ENCODE data around the gene SDK2.

SDK2 gene

DNA sequence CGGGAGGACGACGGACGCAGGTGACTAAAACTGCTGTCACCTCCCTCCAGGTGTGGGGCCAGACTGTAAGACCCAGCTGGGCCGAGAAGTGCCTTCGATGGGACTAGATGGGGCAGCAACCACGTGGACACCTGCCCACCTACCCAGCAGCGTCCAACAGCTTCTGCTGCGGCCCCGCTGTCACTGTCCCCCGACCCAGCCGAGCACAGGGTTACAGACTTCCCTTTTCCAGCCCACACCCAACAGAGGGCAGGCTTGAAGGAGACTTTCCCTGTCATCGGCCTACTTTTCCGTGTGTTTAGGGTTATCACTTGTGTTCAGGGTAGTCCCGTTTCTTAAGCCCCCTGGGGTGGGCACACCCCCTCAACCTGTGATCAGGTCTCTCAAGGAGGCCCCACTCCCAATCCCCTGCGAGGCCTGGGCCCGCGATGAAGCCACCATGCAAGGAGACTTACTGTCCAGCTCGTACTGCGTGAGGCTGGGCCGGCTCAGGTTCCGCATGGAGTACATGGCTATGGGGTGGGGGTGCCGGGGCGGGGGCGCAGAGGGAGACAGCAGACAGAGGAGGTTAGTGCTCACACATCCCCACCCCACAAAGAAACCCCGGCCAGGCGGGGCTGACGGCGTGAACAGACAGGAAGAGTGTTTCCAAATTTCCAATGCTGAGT is 263.7 kb downstream of the SDK2 start:
- DNase-seq = no peak

DNA sequence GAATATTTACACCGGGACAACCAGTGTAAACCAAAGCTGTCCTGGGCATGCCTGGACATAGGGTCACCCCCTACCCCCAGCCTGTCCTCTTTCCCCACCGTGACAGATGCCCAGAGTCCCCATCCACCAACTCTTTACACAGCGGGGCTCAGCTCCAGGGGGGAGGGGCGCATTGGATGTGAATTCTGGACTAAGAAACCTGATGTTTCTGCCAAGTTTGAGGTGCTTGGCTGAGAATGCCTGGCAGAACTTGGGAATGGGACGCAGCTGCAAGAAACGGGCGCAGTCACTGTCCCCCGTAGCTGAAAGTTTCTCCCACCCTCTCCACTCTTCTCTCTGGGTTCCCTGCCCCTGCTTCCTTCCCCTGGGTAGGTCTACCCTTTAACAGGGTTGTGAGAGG is 264.4 kb downstream of the SDK2 start:
- no peak for DNase-seq

DNA sequence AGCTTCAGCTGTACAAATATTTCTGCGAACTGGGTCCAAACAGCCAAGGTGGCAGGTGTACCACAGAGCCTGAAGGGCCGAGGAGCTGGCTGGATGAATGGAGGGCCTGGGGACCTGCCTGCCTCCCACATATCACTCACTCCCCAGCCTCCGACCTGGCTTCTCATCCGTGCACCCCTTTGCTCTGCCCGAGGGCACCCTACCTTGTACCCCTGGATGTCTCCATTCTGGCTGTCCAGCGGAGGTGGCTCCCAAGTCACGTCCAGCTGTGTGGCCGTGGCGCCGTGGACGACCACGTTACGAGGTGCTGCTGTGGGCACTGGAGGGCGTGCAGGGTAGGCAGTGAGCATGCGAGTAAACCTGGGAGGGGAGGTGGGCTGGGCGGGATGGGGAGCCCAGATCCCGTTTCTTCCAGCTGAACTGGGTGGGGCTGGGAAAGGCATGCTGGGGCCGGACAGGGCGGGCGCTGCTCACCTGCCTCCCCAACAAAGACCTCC is 265.2 kb downstream of the SDK2 start:
- DNase-seq = no peak

DNA sequence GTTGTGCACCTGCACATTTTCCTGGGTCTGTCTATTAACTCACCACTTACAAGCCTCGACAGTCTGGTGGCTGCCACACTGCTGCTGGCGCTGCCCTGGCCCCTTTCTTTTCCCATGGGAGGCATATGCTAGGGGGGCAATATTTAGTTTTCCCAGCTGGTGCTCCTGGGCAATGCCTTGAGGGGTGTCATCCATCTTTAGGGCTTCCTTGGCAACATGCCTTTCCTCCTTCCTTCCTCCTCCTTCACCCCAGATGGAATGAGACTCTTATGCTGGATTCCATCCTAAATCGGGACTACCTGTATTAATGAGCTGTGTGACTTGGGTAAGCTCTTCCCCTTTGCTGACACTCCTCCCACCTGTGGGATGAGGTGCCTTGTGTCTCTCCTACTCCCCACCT is 267.6 kb downstream of the SDK2 start:
- DNase-seq = no peak

DNA sequence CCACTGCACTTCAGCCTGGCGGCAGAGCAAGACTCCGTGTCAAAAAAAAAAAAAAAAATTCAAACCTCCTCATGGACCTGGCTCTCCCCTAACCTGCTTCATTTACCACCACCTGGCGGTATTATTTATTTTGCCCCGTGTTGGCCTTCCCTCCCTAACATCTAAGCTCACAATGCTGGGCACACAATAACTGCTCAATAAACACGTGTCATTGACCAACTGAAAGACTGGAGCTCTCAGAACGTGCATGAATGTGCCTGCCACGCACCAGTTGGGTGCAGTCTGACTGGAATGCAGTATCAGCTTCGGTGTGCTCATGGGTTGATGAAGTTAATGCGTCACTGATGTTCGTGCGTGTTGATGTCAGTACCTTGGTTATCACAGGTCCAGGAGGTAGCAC is 268.1 kb downstream of the SDK2 start:
- DNase-seq = no peak

DNA sequence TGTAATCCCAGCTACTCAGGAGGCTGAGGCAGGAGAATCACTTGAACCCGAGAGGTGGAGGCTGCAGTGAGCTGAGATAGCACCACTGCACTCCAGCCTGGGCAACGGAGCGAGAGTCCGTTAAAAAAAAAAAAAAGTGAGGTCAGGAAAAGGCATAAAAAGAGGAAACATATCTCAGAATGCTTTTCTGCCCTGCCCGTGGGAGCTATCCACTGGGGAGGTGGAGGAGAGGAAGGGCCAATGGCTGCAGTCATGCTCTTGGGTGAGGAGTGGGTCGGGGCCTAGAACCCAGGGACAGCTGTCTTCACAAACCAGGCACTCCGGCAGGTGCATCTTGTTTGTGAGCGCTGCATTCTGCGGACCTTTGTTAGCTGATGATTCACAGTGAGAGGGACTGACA is 272.4 kb downstream of the SDK2 start:
- no peak for DNase-seq

DNA sequence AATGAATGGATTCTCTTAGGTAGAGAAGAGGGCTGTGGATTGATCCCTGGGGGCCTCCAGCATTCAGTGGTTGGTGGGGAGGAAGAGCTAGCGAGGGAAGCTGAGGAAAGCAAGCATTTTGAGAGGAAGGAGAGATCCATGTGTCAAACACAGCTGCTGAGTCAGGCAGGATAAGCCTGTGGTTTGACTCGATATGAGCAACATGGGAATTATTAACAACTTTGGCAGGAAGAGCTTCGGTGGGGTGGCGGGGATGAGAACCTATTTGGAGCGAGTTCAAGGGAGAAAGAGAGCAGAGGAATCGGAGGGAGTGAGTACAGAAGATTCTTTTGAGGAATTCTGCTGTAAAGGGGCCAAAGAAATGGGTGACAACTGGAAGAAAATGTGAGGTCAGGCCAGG is 273.0 kb downstream of the SDK2 start:
- no peak for DNase-seq

DNA sequence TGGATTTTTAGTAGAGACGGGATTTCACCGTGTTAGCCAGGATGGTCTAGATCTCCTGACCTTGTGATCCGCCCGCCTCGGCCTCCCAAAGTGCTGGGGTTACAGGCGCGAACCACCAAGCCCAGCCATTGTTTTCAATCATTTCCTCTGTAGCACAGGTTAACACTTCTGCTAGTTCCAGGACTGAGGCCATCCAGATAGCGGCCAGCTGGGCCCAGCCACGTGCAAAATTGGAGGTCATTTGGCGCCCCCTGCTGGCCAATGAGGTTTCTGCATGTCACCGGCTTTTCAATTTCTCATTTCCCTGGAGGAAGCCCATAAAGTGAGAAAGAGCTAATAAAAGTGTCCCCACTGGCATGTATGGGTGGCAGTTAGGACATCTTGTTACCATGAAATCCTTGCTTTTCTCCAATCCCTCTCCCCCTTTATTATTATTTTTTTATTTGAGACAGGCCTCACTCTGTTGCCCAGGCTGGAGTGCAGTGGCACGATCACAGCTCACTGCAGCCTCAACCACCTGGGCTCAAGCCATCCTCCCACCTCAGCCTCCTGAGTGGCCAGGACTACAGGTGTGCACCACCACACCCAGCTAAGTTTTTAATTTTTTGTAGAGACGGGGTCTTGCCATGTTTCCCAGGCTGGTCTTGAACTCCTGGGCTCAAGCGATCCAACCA is 274.3 kb downstream of the SDK2 start:
- DNase-seq = peak; percentile 55

DNA sequence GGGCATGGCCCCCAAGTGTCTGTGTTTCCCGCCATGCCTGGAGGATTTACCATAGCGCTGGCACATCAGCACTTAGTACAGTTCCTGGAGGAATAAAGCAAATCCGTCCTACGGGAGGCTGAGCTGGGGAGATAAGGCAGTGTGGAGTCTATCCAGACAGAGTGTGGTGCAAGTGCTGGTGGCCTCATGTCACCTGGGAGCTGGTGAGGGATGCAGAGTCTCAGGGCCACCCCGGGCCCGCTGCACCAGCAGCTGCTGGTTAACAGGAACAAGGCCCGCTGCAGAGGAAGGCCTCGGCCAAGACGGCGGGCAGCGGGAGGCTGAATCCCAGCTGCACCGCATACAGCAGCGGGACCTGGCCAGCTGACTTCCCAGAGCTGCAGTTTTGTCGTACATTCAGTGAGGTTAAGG is 275.1 kb downstream of the SDK2 start:
- no peak for DNase-seq

DNA sequence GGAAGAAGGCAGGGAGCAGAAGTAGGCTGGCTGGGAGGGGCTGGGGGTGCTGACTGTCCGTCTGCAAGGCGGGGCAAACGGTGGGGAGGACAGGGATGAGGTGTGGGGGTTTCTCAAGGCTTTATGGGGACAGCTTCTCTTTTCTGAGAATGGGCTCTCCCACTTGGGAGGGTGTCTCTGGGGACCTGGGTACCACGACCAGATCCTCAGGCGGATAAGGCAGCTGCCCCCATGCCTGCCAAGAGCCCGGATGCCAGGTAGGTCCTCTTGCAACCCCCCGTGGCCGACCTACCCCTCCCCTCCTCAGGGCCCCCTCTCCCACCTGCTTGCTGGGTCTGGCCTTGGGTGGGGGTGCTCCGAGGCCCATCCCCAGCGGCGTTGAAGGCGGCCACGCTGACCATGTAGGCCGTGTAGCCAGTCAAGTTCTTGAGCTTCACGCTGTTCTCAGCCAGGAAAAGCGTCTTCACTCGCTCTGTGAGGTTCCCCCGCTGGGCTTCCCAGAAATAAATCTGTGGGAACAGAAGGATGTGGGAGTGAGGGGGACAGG is 276.1 kb downstream of the SDK2 start:
- no peak for DNase-seq

DNA sequence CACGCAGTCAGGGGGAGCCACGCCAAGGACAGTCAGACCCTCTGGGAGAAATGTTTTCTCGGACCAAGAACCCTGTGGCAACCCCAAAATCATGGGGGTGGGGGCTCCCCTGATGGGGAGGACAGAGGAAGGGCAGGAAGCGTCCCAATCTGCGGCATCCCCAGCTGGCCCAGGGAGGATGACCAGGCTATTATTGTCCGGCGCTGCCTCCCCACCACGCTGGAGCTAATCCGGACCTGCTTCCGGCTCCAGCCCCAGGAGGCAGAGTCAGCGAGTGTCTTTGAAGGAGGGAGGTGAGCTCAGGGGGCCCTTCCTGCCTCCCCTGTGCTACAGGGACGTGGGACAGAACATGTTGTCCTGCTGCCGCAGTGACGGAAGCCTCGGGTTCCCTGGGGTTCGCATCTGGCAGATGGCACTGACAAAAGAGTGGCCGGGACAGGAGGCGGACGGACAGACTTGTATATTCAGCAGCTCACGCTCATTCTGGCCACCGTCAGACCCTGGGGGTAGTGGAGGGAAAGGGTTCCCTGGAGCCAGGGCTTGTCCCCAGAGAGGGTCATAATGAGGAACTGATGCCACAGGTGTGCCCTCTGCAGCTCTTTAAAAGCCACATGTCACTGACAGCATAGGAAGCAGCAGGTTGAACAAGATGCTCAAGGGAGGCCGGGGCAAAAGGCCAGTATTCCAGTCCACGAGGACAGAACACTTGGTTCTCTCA is 278.2 kb downstream of the SDK2 start:
- no peak for DNase-seq

DNA sequence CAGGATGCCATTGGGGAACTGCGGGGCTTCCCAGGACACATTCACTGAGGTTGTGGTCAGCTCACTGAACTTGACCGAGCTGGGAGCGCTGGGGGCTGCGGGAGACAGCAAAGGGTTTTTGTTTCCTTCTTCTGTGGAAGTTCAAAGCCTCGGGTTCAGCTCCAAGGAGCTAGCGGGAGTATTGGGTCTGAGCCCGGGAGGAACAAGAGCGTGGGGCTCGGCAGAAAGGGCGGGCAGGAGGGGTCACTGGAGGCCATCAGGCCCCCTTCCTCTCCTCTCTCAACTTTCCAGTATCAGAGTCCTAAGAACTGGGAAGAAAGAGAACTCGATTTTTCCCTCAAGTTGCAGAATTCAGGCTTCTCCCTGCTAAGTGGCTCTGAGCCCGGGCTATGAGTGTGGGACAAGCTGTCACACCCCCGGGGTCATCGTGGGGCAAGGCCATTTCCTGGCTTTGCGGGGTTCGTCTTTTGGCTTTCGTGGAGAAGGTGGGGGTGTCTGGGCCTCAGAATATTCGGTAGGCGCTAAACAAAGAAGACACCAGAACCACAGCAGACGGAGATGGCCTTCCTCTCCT is 278.9 kb downstream of the SDK2 start:
- DNase-seq = no peak

DNA sequence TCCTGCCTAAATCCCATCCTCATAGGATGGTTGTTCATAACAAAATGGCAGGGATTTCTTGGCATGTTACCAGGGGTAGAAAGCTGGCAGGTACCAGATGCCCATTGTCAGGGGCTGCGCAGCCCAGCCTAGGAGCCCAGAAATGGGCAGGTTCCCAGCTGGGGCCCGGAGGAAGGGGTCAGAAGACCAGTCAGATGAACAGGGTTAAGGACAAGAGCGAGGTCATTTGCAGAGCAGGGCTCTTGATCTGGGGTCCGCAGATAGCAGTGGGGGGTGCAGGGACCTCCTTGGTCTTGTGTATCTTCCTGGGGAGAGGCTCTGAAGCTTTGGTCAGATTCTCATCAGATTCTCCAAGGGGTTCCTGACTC is 280.1 kb downstream of the SDK2 start:
- DNase-seq = no peak

DNA sequence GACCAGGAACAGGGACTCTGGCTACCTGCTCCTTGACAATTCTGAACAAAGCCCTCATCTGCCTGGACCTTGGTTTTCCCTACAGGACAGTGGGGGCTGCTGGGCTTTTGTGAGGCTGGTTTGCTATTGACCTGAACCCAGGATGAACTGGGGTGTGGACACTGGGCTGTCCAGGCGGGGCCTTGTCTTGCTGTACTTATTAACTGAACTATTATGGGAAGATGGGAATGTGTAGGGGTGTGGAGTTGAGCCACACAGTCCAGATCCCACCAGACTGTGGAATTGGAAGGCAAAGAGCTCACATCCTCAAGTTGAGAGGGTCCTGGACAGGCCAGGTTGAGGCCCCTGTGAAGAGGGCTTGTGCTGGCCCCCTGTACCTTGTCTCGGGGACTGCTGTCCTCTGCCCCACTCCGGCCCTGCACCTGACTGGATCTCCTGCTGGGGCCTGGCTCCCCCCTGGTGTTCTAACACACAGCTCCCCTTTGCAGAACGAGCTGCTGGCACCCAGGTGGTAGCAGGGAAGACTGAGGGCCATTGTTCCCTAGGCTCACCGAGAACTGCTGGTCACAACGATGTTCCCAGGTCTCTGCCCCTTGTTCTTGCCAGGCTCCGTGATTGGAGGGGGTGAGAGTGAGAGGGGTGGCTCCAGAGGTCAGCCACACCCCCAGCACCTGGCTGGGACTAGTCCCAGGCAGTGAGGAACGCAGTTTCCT is 280.6 kb downstream of the SDK2 start:
- no peak for DNase-seq

DNA sequence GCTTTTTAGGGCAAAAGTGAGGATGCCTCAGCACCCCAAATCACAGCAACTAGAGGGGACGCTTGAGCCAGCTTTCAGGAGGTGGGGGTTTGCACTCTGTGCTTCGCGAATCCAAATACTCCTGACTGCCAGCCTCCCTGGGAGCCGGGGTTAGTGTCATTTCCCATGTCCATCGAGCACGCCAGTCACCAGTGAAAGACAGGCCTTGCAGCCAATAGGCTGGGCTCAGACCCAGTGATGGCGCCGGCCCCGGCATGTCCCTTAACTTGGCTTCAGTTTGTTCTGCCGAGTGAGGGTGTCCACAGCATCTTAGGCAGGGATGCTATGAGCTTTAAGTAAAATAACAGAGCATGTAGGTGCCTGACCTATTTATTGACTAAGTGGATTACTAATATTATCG is 281.5 kb downstream of the SDK2 start:
- DNase-seq = no peak

DNA sequence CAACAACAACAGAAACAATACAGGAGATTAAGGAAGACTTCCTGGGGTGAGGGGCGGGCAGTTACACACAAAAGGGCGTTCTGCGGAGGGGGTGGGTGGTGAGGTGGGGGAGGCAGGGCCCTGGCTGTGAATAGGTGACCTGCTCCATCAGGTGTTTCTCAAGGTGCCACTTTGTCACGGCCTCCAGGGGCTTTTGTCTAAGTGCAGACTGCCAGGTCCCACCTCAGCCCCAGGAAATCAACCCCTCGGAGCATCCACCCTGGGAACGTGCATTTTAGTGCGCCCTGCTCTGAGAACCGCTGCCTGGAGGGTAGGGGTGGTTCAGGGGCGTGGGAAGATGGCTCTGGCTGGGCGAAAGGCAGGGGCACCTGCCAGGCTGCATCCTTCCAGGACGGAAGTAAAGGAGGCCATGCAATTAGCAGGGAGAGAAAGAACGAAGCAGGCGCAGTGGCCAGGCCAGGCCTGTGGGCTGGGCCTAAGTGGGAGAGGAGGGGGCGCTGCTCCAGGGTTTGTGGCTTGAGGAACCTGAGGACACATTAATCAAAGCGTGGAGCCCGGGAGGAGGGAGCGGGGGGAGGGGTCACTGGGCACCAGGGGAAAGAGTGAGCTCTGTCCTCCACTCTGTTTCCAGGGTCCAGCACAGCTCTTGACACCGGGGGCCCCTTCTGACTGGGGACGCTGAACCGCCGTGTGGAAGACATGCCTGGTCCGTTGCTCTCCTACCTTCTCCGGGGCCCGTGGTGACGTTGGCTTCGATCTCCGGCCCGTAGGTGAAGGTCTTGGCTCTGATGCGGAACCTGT is 283.1 kb downstream of the SDK2 start:
- DNase-seq = no peak

DNA sequence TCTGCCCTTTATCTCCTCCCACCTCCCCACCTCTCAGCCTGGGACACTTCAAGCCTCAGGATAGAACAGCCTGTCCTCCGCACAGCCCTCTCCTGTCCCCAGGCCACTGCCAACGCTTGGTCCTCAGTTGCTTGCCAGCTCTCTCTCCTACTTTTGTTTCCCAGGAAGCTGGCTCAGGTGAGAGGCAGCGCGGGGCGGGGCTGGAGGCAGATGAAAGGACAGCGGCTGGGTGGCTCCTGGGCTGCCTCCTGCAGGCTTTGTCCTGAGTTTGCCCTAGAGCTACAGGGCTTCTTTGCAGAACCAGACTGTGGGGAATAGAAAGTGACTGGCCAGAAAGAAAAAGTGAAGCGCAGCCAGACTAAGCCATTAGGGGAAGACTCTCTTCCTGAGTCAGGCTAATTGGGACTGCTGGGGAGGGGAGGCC is 284.2 kb downstream of the SDK2 start:
- DNase-seq = peak; percentile 78

DNA sequence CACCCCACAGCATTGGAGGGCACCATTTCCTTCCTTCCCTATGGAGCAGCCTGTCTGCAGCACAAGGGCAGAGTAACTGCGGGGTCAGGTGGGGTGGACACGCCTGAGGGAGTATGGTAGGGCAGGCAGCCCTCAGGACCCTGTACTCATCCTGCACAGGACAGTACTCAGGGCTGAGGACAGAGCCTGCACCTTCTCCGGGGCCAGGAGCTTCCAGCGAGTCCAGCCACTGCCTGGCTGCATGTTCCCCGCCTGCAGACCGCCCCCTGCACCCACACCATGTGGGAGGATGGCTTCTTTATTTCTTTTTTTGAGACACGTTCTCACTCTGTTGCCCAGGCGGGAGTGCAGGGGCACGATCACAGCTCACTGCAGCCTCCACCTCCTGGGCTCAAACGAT is 284.9 kb downstream of the SDK2 start:
- DNase-seq = no peak

DNA sequence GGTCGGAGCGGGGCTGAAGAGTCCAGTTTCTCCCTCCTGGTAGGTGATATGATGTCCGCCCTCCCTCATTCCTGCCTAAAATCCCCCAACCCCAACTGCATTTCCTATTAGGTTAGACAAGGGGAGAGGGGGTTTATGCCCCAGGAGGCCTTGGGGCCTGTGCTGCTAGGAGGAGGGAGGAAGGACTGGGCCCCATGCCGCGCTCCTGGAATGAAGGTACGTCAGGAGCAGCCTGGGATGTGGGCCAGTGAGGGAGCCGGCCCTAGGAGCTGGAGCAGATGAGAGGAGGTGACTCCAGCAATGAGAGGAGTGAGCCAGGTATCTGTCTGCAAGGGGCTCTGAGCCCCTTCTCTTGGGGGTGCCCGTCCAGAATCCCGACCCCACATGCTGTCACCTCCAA is 285.6 kb downstream of the SDK2 start:
- no peak for DNase-seq

DNA sequence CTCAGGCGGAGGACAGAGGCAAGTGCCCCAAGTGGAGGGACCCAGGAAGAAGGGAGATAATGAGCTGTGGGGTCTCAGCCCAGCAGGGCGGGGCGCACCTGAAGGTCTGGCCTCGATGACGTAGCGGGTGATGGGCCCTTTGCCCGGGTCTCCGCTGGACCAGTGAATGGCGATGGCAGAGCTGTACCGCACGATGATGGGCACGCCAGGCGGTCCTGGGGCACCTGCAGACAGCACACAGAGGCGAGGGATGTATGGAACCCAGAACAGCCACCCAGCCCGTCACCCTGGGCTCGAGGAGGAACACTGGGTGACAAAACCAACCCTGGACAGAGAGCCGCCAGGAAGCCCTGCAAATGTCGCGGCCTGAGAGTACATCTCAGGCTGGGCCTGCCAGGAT is 286.3 kb downstream of the SDK2 start:
- no peak for DNase-seq

DNA sequence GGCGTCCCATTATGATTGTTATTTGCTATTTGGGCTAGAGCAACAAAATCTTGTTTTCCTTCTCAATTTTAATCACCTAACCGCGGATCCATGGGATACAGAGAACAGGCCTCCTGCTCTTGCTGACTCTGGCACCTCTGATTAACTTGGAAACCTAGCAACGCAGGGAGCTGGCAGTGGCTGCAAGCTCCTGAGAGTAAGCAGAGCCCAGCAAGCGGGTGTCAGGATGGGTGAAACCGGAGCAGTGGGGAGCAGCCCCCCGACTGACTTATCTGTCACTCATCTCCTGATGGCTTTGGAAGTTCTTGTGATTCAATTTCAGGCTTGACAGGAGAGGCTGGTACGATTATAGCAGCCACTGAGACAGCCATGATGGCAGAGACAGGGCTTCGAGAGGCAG is 286.9 kb downstream of the SDK2 start:
- no peak for DNase-seq

DNA sequence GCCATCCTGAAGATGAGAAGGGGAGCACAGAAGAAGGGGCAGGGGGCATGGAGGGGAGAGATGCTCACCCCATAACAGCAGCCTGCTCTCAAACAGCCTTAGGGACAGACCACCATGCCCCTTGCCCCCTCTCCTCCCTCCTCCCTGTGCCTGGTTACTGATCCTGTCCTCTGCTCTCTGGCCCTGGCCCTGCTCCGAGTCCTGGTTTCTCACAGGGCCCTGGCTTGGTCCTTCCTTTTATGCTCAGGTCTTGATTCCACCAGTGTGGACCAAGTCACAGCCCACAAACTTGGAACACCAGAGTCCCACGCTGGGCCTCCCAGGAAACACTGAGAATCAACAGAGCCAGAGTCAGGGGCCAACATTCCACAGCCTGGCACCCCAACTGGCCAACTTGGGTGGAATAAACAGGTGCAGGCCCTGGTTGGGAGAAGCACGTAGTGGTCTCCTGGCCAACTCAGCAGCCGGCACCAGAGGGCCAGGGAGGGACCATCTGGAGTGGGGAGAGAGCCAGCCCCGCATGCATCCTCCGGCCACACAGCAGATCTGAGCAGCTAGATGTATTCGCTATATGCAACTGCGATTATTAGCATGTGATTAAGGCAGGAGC is 287.6 kb downstream of the SDK2 start:
- no peak for DNase-seq

Data from DMS153 (cell line).